Stimulated activated CD8-positive, alpha-beta memory T cell treated with anti-CD3 and anti-CD28 coated beads, Interleukin-2, amount 100 ng/mL, for 48 hours (primary cell): Measurements from ENCODE around the gene LAMA1.

ENCODE experiments used
- DNase-seq, 2 donors: peaks; one replicate each; pipeline ENCODE4 v3.0.0-alpha.2; 2020; ENCODE audit warnings: low read depth in 2 of 2

LAMA1 gene

DNA sequence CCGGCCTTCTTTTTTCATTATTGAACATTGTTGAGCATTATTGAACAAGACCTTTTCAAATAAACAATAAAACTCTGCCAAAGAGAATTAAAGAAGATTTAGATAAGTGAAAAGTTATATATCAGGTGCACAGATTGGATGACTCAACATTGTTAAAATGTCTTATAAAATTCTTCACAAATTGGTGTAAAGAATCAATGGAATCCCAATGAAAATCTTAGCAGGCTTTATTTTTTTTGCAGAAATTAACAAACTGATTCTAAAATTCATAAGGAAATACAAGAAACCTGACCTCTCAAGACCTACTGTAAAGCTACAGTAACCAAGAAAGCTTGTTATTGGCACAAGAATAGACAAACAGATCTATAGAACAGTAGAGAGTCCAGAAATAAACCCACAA lies 70.3 kb downstream of the LAMA1 start:
- no peak for DNase-seq

DNA sequence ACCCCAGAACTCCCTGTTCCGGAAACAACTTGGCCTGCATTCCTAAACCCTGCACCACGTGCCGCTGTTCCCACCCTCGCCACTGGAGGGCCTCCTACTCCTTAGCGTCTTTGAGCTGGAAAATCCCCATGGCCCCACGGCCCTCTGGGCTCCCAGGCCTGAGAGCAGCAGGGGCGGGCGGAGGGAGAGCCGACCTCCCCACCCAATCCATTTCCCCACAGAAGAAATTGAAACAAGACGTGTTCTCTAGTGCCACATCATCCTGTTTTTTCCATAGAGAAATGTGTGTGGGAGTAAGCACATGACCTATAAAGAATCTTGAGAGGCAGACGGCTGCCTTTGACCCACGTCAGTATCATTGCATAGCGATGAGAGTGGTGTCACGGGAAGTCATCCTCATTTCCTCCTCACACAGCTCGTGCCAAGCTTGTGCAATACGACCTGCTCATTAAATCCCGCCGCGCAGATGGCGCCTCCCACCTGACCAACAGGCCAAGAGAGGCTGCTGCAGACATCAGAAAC lies 79.2 kb downstream of the LAMA1 start:
- no peak for DNase-seq

DNA sequence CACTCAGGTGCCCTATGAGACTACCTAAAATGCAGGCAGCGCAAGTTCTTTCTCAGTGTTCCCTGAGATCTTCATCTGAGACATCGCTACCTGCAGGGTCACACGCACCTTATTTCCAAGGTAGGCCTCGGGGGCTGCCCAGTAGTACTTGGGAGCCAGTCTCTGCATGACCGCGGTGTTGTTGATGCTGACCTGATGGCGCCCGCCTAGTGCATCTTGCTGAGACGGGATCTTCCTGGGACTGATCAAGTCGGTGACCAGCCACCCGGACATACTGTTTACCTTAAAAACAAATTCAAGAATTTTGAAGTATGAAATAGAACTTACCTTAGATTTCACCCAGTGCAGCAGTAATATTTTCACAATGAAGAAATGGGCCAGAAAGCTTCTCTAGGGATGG lies 80.1 kb downstream of the LAMA1 start:
- DNase-seq, result no peak

DNA sequence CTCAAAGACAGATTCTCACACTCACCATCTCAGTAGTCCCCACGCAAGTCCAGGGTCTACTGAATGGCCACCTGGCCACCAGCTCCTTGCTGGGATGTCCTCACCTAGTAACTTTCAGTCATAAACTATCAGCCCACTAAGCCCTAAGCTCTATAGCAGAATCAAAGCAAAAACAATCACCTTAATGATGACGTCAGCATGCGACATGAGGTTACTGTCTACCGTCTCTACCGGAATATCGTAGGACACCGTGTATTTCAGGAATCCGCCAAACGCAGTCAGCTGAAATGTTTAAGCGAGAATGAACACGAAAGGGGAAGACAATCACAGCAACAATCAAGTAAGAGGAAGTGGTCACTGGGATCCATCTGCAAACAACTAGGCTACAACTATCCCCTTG lies 81.8 kb downstream of the LAMA1 start:
- DNase-seq, result no peak

DNA sequence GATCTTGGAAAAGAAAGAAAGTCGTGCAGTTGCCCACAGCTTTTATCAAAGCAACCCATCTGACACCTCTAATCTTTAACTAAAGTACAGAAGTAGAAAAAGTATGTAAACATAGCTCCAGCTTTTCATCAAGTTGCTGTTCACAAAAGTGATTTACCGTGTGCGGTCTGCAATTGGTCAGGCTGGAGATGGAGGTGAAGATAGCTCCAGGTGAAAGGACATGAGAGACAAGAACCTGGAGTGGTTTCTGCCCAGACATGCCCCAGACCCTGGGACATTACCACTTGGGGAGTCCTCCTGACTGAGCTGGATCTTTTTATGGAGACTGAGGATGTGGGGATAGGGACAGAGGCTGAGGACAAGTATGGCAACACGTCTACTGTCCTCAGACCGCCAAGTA lies 82.7 kb downstream of the LAMA1 start:
- no peak for DNase-seq

DNA sequence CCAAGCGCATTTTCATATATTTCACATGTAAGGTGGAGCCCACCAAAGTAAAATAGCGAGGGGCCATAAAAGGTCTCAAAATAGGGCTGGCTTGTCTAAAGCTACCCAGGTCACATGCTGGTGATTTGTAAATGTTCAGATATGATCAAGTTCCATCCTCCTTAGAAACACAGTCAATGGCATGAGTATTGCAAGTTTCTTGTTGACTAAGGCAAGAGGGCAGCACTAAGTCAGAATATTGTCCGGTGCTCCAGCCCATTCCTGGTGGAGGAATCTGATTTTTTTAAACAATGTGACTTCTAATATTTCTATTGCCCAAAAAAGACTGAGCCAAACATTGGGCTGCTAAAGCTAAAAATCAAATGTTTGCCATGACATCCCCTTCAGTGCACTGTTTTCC lies 85.1 kb downstream of the LAMA1 start:
- DNase-seq, result no peak

DNA sequence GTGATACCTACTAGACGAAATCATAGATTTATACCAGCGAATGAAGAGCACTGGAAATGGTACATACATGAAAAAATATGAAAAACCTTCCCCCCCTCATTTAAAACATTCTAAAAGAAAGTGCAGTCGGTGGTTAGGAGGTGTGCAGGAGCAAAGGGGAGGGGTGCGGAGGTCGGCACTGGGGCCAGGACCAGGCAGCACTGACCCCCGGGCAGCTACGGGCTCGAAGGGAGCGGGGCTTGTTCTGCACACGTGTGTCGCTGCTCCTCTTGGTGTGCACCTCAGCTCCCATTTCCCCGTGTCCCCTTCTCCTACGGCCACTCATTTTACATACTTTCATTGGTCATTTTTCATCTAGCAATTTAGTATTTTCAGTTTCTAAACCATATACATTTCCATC lies 89.0 kb downstream of the LAMA1 start:
- no peak for DNase-seq

DNA sequence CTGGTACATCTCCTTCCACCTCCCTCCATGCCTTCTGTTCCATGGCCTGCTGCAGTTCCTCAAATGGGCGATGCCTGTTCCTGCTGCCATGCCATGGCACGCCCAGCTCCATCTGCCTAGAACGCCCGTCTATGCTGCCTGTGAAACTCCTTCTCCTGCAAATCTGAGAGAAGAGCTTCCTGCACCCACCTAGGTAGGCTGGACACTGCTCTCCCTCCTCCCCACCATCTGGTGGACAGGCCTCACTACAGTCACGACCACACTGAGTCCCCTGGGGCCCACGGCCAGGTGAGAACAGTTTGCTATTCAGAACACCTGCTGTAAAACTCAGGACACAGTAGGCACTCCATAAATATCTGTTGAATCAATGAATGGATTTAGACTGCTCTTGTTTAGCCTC lies 92.4 kb downstream of the LAMA1 start:
- no peak for DNase-seq

DNA sequence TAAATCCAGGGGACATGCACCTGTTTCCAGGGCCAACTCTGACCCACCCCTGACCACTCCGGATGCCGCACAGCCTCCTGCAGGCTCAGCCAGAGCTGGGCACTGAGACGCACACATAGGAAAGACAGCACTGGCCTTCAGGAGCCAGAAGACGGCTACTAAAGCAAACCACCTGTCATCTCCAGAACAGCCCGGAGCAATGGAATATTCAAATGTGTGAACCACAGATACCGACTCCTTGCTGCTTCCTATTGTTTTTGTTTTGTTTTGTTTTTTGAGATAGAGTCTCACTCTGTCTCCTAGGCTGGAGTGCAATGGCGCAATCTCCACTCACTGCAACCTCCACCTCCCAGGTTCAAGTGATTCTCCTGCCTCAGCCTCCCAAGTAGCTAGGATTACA lies 94.0 kb downstream of the LAMA1 start:
- no peak for DNase-seq

DNA sequence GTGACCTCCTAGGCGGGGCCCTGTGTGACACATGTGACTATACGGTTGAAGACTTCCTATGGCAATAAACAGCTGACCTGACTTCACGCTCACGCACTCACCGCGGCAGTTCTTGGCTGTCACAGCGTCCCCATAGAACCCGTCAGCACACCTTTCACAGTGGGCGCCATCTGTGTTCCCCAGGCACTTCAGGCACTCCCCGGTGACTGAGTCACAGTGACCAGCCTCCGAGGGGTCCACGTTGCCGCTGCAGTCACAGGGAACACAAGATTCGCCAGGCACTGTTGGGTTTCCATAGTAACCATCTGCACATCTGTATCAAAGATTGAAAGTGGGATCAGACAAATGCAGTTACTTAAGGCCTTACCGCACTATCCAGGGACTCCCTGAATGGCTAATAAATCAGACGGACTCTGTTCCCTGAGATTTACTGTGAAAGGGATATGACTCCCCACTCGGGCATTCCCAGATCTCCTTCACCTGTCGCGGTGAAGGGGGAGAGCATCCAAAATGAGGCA lies 94.5 kb downstream of the LAMA1 start:
- DNase-seq, result no peak

DNA sequence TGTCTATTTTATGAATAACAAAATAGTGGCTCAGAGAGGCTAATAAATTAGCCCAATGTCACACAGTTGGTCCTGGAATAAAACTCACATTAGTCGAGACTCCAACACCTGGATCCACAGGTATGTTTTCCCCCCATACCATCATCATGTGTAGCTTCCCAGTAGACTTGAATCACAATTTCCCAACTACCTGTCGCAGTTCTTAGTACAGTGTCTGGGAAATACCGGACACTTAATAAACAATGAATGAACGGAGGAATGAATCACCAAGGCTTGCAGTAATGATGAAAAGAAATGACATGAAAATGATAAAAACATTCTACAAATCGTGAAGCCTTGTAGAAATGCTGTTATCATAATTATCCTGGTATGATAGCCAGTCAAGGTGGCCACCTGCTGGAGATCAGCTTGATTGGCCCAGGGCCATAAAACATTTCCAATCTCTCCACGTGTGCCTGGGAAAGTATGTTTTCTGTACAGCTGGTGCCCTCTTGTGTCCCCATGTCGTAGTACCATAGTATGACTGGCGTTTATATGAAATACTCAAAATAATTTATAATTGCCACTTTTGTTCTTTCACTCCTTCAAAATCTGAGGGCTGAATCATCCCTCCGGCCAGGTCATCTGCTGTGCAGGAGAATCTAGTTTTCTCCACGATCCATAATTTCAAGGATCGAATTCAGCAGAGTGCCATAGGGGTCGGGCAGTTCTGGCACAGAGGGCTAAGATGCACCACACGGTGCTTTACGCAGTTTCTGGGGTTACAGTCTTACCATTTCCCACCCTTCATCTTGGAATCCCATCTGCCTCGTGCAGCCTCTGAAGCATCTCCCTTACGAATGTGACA lies 95.4 kb downstream of the LAMA1 start:
- no peak for DNase-seq

DNA sequence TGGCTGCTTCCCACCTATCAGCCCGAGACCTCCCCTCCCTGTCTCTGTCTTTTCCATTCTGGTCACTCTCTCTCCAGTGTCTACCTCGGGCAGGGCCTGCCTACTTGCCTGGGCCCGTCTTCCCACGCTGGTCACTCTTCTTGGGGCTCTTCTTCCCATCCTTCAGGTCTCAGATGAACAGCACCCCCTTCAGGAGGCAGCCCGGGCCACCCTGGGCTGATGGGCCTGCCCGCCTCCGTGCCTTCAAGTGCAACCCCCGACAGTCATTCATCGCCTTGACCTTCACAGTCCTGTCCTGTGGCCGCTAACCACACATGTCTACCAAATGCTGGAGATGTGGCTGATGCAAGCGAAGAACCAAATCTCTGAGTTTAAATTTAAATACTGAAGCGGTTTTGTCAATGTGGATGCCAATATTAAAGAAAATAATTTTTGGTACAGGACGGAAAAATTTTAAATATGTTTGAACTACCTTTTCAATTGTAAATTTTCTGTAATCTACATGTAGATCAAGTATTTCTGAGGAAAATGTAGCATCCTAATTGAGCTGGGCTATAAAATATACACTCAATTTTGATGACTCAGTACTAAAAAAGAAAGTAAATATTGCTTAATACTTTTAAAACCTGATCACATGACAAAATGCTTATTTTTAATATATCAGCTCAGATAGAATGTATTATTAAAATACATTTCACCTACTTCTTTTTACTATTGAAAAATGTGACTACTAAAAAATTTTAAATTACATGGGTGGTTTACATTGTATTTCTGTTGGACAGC lies 96.4 kb downstream of the LAMA1 start:
- DNase-seq, result no peak

DNA sequence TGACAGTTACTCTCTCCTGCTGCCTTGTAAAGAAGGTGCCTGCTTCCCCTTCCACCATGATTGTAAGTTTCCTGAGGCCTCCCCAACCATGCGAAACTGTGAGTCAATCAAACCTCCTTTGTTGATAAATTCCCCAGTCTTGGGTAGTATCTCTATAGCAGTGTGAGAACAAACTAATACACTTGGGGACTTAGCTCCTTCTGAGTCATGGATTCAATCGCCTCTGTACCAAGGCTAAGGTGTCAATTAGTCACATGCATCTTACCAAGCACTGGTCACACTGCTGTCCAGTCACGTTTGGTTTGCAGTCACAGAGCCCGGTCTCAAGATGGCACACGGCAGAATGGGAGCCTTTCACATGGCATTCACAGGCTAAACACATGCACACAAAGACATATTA lies 100.6 kb downstream of the LAMA1 start:
- no peak for DNase-seq

DNA sequence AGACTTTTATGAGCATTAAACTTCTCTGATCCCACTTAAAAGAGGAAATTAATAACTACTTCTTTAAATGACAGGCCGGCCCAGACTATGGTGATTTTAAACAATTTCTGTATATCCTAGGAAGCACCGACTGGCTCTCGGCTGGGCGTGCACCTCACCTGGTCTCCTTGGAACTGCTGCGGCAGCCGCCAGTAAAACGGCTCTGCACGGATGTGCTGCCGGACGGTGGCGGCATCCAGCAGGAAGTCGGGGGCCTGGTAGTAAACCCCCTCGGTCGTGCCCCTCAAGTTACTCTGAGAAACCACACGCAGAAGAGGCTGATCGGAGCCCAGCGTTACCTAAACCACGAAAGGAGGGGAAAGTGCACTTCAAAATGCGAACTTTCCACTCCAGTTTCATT lies 106.5 kb downstream of the LAMA1 start:
- DNase-seq, result no peak

DNA sequence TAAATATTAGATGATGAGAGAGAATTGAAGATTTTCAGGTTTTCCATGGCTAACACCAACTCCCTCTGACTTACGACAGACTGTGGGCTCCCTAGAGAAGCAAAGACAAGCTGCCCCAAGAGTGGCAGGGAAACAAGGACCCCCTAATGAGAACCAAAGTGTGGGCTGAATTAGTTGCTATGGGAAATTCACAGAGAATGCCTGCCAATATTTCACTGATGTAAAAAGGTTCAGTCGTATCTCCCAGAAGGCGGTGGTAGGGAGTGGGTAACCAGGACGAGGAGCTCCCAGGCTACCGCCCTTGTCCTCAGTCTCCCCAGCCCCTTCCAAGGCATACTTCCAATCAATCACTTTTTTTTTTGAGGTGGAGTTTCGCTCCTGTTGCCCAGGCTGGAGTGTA lies 113.6 kb downstream of the LAMA1 start:
- no peak for DNase-seq

DNA sequence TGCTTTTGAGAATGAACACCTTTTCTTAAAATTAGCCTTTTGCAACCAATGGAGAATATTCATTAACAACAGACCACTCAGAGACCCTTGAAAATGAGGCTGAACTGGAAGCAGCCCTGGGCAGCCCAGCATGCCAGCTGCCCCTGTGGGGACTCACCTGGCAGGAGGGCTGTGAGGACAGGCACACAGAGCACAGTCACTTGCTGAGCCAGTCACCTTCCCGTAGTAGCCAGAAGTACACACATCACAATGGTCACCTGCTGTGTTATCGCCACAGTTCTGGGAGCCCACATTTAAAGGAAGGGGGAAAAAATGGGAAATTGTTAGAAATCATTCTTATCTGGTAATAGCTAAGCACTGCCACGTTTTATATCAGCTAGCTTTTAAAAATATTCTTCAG lies 115.5 kb downstream of the LAMA1 start:
- DNase-seq, result no peak

DNA sequence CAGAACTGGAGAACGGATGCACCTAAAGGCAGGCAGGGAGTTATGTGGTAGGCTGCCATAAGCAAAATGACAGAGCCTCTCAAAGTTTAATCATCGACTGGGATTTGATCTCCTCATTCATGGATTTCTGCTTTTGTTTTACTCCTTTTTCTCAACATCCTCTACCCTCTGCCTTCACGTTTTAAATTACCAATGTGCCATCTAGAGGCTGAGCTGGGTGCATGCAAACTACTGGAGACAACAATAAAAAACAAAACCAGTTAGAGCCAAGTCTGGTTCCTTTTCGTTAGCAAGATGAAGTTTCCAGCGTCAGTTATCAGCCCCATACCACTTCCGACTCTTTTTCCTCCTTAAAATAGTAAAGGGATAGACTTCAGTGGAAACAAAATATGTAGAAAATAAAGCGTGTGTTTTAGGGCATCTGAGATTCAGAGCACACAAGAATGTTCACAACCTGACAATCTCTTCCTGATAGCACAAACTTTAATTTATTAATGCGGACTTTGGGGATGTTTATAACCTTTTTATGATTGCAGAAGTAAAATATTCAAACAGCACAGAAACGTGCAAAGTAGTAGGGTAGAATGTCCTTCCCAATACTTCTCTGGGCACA lies 117.0 kb downstream of the LAMA1 start:
- DNase-seq, result no peak

DNA sequence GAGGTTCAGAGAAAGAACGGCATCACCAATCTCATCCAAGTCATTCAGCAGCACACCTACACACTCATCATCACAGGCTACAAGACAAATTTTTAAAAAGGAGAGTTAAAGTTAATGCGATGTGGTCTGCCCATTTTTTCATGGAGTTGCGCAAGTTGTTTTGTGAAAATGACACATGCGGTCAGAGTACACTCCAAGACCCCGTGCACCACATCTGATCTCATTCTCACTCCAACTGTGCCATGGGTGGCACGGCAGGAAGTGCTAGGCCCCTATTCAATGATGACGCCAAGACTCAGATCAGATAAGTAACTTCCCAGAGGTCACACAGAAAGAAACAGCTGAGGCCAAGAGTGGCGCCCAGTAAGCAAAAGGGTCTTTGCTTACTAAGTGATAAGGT lies 119.8 kb downstream of the LAMA1 start:
- no peak for DNase-seq

DNA sequence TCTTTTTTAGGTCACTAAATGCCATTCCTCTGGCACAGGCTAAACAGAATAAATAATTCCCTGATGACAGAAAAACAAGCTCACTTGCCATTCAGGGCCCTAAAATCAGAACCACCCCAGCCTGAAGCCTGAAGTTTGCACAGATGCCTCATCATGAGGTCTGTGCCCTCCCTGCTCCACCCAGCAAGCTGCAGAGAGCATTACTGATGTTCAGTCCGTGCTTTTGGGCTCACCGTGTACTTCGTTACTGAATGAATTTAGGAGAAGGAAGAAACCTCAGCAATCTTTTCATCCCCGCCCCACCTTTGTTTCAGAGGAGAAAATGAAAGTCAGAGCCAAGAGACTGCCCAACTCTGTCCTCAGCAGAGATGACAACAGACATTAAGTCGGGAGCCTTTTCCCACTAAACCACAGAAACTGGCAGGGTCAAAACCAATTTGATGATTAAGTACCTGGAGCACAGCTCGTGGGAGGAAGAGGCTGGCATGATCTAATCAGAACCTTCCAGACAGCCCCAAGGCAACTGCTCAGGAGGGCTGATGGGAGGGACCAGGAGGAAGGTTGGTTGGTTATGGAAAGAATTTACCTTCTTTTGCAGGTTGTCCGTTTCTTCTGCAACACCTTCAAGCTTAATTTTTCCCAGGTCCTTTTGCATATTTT lies 122.7 kb downstream of the LAMA1 start:
- DNase-seq, result no peak

DNA sequence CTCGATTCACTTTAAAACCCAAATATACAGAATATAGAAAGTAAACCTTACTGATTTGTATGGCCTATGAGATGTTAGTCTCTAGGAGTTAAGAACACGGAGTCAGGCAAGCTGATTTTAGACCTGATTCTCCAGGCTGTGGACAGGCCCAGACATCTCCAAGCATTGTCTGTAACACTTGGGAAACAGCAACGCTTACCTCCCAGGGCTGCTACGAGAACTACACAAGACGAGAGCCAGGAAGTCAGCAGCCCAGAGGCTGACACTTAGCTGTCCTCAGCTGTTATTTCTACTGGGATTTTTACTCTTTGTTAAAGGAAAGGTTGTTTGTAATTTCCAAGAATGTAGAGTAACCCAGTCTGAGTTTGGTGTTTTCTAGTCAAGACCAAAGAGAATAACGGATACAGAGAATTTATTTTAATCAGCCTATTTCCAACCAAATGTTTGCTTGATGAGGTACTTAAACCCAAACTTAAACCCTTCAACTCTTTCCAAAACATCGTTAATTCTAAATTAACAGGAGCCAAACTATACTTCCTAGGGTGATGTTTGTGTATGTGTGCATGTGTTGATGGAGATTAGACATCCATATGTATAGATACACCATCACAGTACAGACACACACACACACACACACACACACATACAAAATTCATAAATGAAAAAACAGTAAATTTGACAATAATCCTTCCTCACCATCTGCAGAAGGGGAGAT lies 123.4 kb downstream of the LAMA1 start:
- DNase-seq, result no peak

DNA sequence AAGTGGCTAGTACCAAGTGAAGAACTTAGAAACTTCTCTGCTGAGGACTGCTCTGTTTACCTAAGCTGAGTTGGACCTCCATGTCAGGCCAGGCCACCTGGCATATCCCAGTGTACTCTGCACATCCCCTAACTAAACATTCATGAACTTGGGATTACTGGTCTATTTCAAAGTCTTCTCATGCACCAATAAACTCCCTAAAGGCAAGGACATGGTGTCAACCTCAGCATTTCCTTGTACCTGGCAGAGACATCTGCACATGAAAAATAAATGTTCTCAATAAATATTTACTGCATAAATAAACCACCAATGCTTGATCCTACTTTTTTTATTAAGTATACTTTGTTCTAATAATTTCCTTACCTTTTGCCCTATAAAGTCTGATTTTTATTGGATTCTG lies 124.8 kb downstream of the LAMA1 start:
- DNase-seq, result no peak
